Brain pericyte (primary cell): ENCODE data around the gene ADAD2.

Experiments used
- DNase-seq: peaks from one replicate; pipeline ENCODE4 v3.0.0-alpha.2; 2012; ENCODE audit warnings: low read depth, low spot score

The ADAD2 gene

DNA sequence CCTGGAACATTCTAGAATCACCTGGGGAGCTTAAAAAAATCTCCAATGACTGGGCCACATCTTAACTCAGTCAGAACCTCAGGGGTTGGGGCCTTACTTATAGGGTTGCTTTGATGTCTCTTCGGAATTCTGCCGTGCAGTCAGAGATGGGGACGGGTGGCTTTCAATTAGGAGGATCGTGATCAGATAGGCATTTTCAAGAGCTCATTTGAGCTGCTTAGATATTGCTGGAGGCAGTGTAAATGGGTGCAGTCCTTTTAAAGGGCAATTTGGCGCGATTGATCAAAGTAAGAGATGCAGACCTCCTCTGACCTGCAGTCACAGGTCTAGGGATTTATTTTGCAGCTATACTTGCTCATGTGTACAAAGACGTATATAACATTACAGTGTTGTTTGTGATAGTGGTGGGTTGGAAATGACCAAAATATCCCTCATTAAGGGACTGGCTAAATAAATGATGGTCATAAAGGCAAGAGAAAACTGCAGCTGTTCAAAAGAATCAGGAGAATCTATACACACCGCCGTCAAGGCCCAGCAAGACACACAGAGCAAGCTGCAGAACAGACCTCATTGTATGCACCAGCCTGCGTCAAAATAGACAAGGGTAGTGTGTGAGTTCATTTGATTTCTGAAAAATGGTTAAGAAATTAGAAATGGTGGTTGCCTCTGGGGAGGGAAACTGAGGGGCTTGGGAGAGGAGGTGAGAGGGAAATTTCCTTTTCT lies 55.2 kb downstream of the ADAD2 start:
- no peak for DNase-seq

DNA sequence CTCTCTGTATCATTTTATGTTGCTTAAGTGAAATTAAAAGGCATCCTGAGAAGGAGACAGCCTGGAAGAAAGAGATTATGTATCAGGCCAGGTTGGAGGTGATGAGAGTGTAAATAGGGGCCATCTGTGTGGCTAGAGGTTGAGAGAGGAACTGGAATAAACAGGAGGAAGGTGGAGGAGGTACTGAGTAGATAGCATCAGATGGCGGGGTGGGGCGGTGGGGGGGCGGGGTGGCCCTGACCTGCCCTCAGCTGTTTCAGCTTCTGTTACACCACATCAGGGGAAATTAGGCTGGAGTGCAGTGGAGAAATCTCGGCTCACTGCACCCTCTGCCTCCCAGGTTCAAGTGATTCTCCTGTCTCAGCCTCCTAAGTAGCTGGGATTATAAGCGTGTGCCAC lies 55.7 kb downstream of the ADAD2 start:
- DNase-seq = no peak
